Smooth muscle cell (in vitro differentiated cells): ENCODE results near the gene WAPL. TPM values are rescaled to one million over a fixed set of nuclear protein-coding genes. Genes with fewer than 3 reads are reported as not detected.

Experiments used
- DNase-seq: peaks from one replicate; lab custom pipeline; 2025; ENCODE audit not compliant: unreplicated experiment; lab: John Stamatoyannopoulos, UW
- H2AFZ ChIP-seq: fragments of 200-600 bp; sonication (generic); 2 replicates; pipeline ENCODE4 v1.6.0; 2016; ENCODE audit warnings: antibody characterized with exemption, low read depth, mild to moderate bottlenecking
- H3F3A ChIP-seq: fragments of 200-600 bp; sonication (generic); 2 replicates; pipeline ENCODE4 v1.6.0; 2017; ENCODE audit warnings: antibody characterized with exemption, low read depth
- H3K27ac ChIP-seq: fragments of 200-600 bp; sonication (generic); 2 replicates; pipeline ENCODE4 v1.5.1; 2016; ENCODE audit warnings: low read depth, mild to moderate bottlenecking
- H3K27me3 ChIP-seq: fragments of 200-600 bp; sonication (generic); 2 replicates; pipeline ENCODE4 v1.6.1; 2016; ENCODE audit warnings: low read depth, mild to moderate bottlenecking
- H3K36me3 ChIP-seq: fragments of 200-600 bp; sonication (generic); 2 replicates; pipeline ENCODE4 v1.5.1; 2016; ENCODE audit warnings: low read depth
- H3K4me1 ChIP-seq: fragments of 200-600 bp; sonication (generic); 2 replicates; pipeline ENCODE4 v1.5.1; 2016; ENCODE audit warnings: low read depth
- H3K4me2 ChIP-seq: fragments of 200-600 bp; sonication (generic); 2 replicates; pipeline ENCODE4 v1.6.0; 2016; ENCODE audit warnings: mild to moderate bottlenecking
- H3K4me3 ChIP-seq: fragments of 200-600 bp; sonication (generic); 2 replicates; pipeline ENCODE4 v1.5.1; 2016; ENCODE audit warnings: mild to moderate bottlenecking
- H3K79me2 ChIP-seq: fragments of 200-600 bp; sonication (generic); 2 replicates; pipeline ENCODE4 v1.6.0; 2016; ENCODE audit warnings: low read depth, mild to moderate bottlenecking
- H3K9ac ChIP-seq: fragments of 200-600 bp; sonication (generic); 2 replicates; pipeline ENCODE4 v1.6.0; 2016; ENCODE audit warnings: low read depth
- H3K9me3 ChIP-seq: fragments of 200-600 bp; sonication (generic); replicated peaks from 2 replicates; pipeline ENCODE4 v1.5.1; 2016; ENCODE audit warnings: low read depth
- H4K20me1 ChIP-seq: fragments of 200-600 bp; sonication (generic); 2 replicates; pipeline ENCODE4 v1.6.0; 2016; ENCODE audit warnings: low read depth
- WGBS: methylation state at CpG from one replicate; pipeline ENCODE4 v1.1.7; 2016; ENCODE audit warnings: low lambda C conversion rate; 5-methylcytosine and 5-hydroxymethylcytosine counted together
- polyA plus RNA-seq: library from polyadenylated mRNA; unstranded; fragments of >200 nt; fragmentation: Nextera tagmentation; extraction: Ambion mirVana; gene quantifications from 2 replicates; pipeline ENCODE4 v1.2.1, GENCODE V29; 2016
- total RNA-seq: library from RNA; depleted of rRNA; stranded (reverse); fragments of >200 nt; gene quantifications from 2 replicates; pipeline ENCODE4 v1.2.3, GENCODE V29; 2014
- TF ChIP-seq, protein P1 (sequence below): fragments of 200-600 bp; sonication (generic); IDR thresholded peaks from 2 replicates; pipeline ENCODE4 v1.5.1; 2017; ENCODE audit warnings: borderline replicate concordance, mild to moderate bottlenecking, antibody characterized with exemption; ENCODE audit not compliant: insufficient read depth, poor library complexity, severe bottlenecking

Gene WAPL
- total and polyA plus RNA-seq, 2 experiments from 2014 or later: 14.0 to 30.5 TPM

DNA sequence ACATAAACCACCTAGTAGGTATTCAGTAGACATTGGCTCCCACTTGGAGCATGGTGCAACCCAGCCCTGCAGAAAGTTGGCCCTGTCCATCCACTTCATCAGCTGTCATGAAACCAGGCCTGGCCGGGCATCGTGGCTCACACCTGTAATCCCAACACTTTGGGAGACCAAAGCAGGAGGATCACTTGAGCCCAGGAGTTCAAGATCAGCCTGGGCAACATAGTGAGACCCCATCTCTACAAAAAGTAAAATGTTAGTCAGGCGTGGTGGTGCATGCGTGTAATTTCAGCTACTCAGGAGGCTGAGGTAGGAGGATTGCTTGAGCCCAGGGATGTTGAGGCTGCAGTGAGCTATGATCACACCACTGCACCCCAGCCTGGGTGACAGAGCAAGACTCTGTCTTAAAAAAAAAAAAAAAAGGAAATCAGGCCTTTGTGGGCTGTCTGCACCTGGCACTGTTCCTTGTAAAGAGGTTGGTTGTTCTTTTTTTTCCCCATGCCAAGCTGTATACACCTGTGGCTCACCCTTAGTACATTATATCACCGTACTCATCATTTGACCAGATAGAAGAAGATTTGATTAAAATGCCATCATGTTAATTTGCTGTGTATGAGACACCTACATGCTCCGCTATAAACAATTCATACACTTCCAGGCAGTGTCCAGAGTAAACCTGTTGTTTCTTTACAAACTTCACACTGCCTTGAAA is 109.6 kb downstream of the WAPL start:
- no peaks in the 10 kb centered on the region for H3F3A ChIP-seq
- DNase-seq: no peak
- H3K9me3 ChIP-seq: no peaks in the 10 kb centered on the region
- H4K20me1 ChIP-seq: no peaks in the 10 kb centered on the region
- H3K4me1 ChIP-seq: no peaks in the 10 kb centered on the region
- no peaks in the 10 kb centered on the region for H3K79me2 ChIP-seq
- 95% methylated on average over 6 of the region's 6 CpGs for WGBS
- H3K36me3 ChIP-seq: no peaks in the 10 kb centered on the region
- peaks cover under 1% of the 10 kb centered on the region for H3K27me3 ChIP-seq
- peak overlapping the region; percentile 39 for H3K27ac ChIP-seq
- peak overlapping the region; percentile 60 for H3K4me2 ChIP-seq
- H3K4me3 ChIP-seq: no peak overlapping the region
- no peak overlapping the region for H3K9ac ChIP-seq
- no peak overlapping the region for H2AFZ ChIP-seq
- TF ChIP-seq, protein P1, sequence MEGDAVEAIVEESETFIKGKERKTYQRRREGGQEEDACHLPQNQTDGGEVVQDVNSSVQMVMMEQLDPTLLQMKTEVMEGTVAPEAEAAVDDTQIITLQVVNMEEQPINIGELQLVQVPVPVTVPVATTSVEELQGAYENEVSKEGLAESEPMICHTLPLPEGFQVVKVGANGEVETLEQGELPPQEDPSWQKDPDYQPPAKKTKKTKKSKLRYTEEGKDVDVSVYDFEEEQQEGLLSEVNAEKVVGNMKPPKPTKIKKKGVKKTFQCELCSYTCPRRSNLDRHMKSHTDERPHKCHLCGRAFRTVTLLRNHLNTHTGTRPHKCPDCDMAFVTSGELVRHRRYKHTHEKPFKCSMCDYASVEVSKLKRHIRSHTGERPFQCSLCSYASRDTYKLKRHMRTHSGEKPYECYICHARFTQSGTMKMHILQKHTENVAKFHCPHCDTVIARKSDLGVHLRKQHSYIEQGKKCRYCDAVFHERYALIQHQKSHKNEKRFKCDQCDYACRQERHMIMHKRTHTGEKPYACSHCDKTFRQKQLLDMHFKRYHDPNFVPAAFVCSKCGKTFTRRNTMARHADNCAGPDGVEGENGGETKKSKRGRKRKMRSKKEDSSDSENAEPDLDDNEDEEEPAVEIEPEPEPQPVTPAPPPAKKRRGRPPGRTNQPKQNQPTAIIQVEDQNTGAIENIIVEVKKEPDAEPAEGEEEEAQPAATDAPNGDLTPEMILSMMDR: no peak

DNA sequence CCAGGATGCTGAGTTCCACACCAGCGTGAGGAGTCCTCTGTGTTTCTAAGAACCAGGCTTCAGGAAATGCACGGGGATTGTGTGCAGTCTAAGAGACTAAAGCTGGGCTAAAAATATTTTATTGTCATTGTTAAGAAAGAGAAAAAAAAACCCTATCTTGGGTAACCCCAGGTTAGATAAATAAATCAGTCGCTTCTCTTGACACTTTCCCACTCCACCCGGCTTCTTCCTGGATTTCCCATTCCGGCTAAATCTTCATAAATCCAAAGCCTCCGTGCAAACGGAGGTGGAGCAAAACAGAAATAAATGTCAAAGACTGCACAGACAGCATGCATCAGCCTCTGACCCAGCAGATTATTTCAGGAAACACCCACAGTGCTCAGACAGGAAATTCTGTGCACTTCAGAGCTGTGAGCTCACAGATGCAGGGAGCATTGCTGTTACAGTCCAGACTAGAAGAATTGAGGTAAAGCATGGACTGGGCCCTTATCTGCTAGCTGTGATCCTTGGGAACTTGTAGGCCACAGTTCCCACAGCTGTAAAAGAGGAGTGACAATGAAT is 110.2 kb downstream of the WAPL start:
- no peak for DNase-seq
- peak overlapping the region; percentile 60 for H3K4me2 ChIP-seq
- TF ChIP-seq, protein P1: no peak
- peak overlapping the region; percentile 10 for H2AFZ ChIP-seq
- H3F3A ChIP-seq: no peaks in the 10 kb centered on the region
- peaks cover 3% of the 10 kb centered on the region for H3K27me3 ChIP-seq
- H3K4me1 ChIP-seq: no peaks in the 10 kb centered on the region
- no peaks in the 10 kb centered on the region for H4K20me1 ChIP-seq
- 21% methylated on average over 7 of the region's 7 CpGs for WGBS
- peak overlapping the region; percentile 25 for H3K9ac ChIP-seq
- H3K4me3 ChIP-seq: peak overlapping the region; percentile 3
- H3K79me2 ChIP-seq: no peaks in the 10 kb centered on the region
- no peaks in the 10 kb centered on the region for H3K9me3 ChIP-seq
- H3K27ac ChIP-seq: peak overlapping the region; percentile 65
- H3K36me3 ChIP-seq: no peaks in the 10 kb centered on the region

DNA sequence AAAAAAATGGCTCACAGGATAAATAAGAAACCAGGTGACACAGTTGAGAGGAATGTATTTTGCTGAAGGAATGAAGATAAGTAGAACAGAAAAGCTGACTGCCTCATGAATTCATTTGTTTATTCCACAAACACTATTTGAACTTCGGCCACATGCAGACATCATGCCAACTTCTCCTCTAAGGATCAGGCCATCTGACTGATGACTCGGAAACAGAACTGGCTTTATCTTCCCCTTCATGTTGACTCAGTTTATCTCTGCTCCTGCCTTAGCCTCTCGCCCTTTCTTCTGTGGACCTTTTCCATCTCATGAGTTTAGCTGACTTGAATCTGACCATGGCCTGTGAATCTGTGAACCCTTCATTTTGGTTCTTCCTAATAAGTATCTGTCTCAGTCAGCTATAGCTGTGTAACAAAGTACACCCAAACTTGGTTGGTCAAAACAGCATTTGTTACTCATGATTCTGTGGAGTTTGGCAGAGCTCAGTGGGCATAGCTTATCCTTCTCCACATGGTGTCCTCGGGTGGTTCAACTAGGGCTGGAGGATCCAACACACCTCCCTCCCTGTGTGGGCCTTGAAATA is 111.0 kb downstream of the WAPL start:
- peak overlapping the region; percentile 65 for H3K27ac ChIP-seq
- no peaks in the 10 kb centered on the region for H4K20me1 ChIP-seq
- H3K4me1 ChIP-seq: no peaks in the 10 kb centered on the region
- TF ChIP-seq, protein P1: no peak
- H3K4me2 ChIP-seq: no peak overlapping the region
- H3F3A ChIP-seq: no peaks in the 10 kb centered on the region
- no peaks in the 10 kb centered on the region for H3K9me3 ChIP-seq
- no peaks in the 10 kb centered on the region for H3K79me2 ChIP-seq
- no peaks in the 10 kb centered on the region for H3K36me3 ChIP-seq
- no peak for DNase-seq
- no peak overlapping the region for H3K4me3 ChIP-seq
- 59% methylated on average over 4 of the region's 4 CpGs for WGBS
- H3K9ac ChIP-seq: peak overlapping the region; percentile 25
- peak overlapping the region; percentile 10 for H2AFZ ChIP-seq
- H3K27me3 ChIP-seq: peaks cover 3% of the 10 kb centered on the region
